Activated naive CD8-positive, alpha-beta T cell treated with anti-CD3 and anti-CD28 coated beads for 36 hours (primary cell): ENCODE results near the gene NXN. TPM values are rescaled to one million over a fixed set of nuclear protein-coding genes. Genes with fewer than 3 reads are reported as not detected.
"Not testable (repeated sequence)": the region's sequence is repeated elsewhere in the genome, so short reads cannot be mapped to it uniquely, and the experiment has no call there.

Experiments used
- DNase-seq: peaks from one replicate; pipeline ENCODE4 v3.0.0; 2021
- H3K27ac Mint-ChIP-seq: one replicate; pipeline ENCODE4 v1.8.0; 2022; ENCODE audit warnings: mild to moderate bottlenecking, moderate library complexity, mixed read lengths
- H3K27me3 Mint-ChIP-seq: one replicate; pipeline ENCODE4 v1.8.0; 2022; ENCODE audit warnings: mild to moderate bottlenecking, mixed read lengths
- H3K36me3 Mint-ChIP-seq: one replicate; pipeline ENCODE4 v1.8.0; 2021; ENCODE audit warnings: mild to moderate bottlenecking, mixed read lengths
- H3K4me1 Mint-ChIP-seq: one replicate; pipeline ENCODE4 v1.8.0; 2021; ENCODE audit warnings: mixed read lengths
- H3K4me3 Mint-ChIP-seq: one replicate; pipeline ENCODE4 v1.8.0; 2022; ENCODE audit warnings: mild to moderate bottlenecking, moderate library complexity, mixed read lengths
- H3K9me3 Mint-ChIP-seq: one replicate; pipeline ENCODE4 v1.8.0; 2022; ENCODE audit warnings: mixed read lengths
- total RNA-seq, 2 experiments: library from RNA; stranded (reverse); gene quantifications; one replicate each; pipeline ENCODE4 v1.2.3, GENCODE V29; 2021

The NXN gene
- total RNA-seq, 2 experiments from 2014 or later: 0.48 to 0.49 TPM

- Mint-ChIP-seq H3K27ac (no peak overlapping the region), H3K36me3 (no peaks in the 10 kb centered on the region), H3K27me3 (peaks cover 40% of the 10 kb centered on the region), H3K9me3 (no peaks in the 10 kb centered on the region), H3K4me1 (no peaks in the 10 kb centered on the region), H3K4me3 (no peak overlapping the region)
- DNase-seq: no peak
Measured at GRCh38 chr17:909642-910323, 69.8 kb downstream of the NXN start.

DNA sequence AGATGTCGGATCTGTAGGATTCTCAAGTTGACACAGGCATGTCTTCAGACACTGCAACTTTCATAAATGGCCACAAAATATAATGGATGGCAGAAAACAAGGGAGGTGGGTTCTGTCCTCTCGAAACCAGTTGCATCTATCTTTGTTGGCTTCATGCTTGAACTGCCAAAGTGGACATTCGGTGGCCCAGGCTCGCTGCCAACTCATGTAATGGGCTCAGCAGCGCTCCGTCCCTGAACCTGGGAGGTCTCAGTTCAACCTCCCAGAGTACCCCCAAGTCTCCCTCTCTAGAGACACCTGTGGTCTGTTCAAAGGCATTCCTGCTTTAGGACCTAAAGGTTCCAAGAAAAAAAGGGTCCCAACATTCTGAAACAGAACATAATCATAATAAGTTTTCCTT is 71.9 kb downstream of the NXN start:
- H3K27ac Mint-ChIP-seq: no peak overlapping the region

DNA sequence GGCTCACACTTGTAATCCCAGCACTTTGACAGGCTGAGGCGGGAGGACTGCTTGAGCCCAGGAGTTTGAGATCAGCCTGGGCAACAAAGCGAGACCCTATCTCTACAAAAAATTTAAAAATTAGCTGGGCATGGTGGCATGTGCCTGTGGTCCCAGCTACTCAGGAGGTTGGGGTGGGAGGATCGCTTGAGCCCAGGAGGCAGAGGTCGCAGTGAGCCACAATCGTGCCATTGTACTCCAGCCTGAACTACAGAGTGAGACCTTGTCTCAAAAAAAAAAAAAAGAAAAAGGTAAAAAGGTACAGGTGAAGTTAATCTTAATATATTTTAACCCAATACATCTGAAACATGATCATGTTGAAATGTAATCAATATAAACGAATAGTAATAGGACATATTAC is 73.9 kb downstream of the NXN start:
- not testable (repeated sequence) for H3K4me1 Mint-ChIP-seq, H3K4me3 Mint-ChIP-seq, H3K36me3 Mint-ChIP-seq, H3K27ac Mint-ChIP-seq, H3K9me3 Mint-ChIP-seq, DNase-seq
- peaks cover 63% of the 10 kb centered on the region for H3K27me3 Mint-ChIP-seq

More for the DNA sequence above, 71.9 kb downstream of the NXN start:
- Mint-ChIP-seq H3K4me1 (no peaks in the 10 kb centered on the region), H3K4me3 (no peak overlapping the region), H3K9me3 (no peaks in the 10 kb centered on the region), H3K36me3 (no peaks in the 10 kb centered on the region), H3K27me3 (peaks cover 60% of the 10 kb centered on the region)
- DNase-seq: no peak

- Mint-ChIP-seq H3K27me3 (peaks cover 65% of the 10 kb centered on the region), H3K27ac (no peak overlapping the region), H3K4me1 (no peaks in the 10 kb centered on the region), H3K9me3 (no peaks in the 10 kb centered on the region), H3K4me3 (no peak overlapping the region), H3K36me3 (no peaks in the 10 kb centered on the region)
- DNase-seq: no peak
Measured at GRCh38 chr17:903691-904481, 75.7 kb downstream of the NXN start.

DNA sequence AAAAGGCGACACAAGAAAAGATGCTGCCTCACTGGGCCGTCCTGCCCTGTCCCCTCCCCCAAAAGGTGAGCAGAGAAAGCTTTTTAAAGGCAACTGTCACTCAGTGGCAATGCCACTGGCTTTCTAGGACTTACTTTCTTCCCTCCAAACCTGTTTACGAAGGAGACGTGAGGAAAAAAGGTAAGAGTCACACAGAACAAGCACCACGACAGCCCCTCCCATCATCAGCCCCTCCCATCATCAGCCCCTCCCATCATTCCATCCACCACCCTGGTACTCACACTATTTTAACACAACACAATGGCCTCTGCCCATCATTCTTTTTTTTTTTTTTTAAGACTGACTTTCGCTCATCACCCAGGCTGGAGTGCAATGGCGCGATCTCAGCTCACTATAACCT is 77.1 kb downstream of the NXN start:
- Mint-ChIP-seq H3K9me3 (no peaks in the 10 kb centered on the region), H3K4me1 (no peaks in the 10 kb centered on the region), H3K27ac (no peak overlapping the region), H3K4me3 (no peak overlapping the region), H3K27me3 (peaks cover 68% of the 10 kb centered on the region), H3K36me3 (no peaks in the 10 kb centered on the region)
- no peak for DNase-seq

DNA sequence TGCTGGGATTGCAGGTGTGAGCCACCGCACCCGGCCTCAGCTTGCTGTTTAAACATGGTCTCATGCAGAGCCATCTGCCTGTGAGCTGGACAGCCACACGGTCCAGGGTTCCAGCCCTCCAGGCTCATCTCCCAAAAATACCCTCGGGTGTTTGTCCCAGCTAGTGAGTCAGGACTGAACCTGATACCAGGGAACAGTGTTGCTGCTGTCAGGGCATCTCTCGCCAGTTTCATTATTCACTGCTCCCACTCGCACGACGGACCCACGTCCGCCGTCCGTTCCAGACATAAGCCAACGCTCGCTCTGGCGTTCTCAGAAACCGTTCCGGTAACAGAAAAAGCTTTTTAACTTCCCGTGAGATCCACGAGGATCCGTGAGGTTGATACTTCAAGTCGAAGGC is 77.6 kb downstream of the NXN start:
- DNase-seq: no peak
- Mint-ChIP-seq H3K27me3 (peaks cover 70% of the 10 kb centered on the region), H3K36me3 (no peaks in the 10 kb centered on the region), H3K4me3 (no peak overlapping the region), H3K4me1 (no peaks in the 10 kb centered on the region), H3K9me3 (no peaks in the 10 kb centered on the region), H3K27ac (no peak overlapping the region)

DNA sequence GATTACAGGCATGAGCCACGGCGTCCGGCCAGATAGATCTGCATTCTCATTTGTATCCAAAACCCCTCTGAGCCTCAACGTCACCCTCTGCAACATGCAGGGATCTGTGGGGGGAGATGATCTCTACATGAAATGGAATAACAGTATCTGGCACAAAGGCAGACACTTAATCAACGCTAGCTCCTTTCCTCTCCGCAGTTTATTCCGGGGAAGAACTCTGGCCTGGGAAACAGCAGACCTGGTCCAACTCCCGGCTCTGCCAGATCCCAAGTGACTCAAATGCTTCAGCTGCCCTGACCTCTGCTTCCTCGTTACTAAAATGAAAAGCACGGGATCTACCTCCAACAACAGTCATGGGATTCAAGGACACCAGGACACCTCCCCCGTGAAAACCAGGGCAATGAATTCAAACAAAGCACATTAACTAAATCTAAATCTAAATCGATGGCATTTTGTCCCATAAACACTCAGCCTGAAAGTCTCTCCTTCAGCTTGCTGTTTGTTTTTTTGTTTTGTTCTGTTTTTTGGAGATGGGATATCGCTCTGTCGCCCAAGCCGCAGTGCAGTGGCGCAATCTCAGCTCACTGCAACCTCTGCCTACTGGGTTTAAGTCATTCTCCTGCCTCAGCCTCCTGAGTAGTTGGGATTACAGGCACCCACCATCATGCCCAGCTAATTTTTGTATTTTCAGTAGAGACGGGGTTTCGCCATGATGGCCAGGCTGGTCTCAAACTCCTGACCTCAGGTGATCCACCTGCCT is 78.2 kb downstream of the NXN start:
- Mint-ChIP-seq H3K27ac (no peak overlapping the region), H3K4me1 (no peaks in the 10 kb centered on the region), H3K9me3 (no peaks in the 10 kb centered on the region), H3K27me3 (peaks cover 72% of the 10 kb centered on the region), H3K4me3 (no peak overlapping the region), H3K36me3 (no peaks in the 10 kb centered on the region)
- no peak for DNase-seq

GRCh38 chr17:900336-900934 is 79.1 kb downstream of the NXN start:
- H3K4me1 Mint-ChIP-seq: no peaks in the 10 kb centered on the region
- H3K9me3 Mint-ChIP-seq: no peaks in the 10 kb centered on the region
- H3K27me3 Mint-ChIP-seq: peaks cover 79% of the 10 kb centered on the region
- no peak overlapping the region for H3K27ac Mint-ChIP-seq
- H3K4me3 Mint-ChIP-seq: no peak overlapping the region
- no peak for DNase-seq
- H3K36me3 Mint-ChIP-seq: no peaks in the 10 kb centered on the region

- DNase-seq: no peak
- Mint-ChIP-seq H3K36me3 (no peaks in the 10 kb centered on the region), H3K27ac (no peak overlapping the region), H3K27me3 (peaks cover 56% of the 10 kb centered on the region), H3K4me3 (no peak overlapping the region), H3K9me3 (no peaks in the 10 kb centered on the region), H3K4me1 (no peaks in the 10 kb centered on the region)
Measured at GRCh38 chr17:897970-898619, 81.5 kb downstream of the NXN start.

DNA sequence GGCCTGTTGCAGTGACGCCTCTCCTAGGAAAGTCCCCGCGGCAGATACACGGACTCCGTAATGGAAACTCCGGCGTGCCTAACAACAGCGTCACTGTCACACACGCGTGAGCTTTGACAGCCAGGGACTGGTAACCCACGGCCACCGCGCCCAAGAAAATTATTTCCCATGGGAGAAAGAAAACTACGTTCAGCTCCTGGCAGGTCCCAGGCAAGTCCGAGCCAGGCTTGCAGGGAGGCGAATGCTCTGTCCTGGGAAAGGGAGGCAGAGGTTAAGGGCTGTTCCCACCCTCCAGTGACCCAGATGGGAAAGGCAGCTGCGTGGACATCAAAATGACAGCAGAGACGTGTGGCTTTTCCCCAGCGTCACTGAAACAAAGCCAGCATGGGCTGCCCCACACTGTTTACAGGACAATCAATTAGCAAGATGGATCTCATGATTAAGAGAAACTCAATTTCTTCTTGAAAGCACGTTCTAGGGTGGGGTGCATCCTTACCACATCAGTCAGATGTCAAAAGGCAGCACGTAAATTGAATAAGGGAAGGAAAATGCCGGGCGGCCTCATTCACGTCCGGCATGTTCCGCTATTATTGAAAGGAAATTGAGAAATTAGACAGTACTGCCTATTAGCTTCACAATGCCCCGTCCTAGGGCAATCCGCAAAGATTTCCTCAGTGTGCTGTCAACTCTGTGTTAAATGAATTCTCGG is 82.5 kb downstream of the NXN start:
- Mint-ChIP-seq H3K36me3 (no peaks in the 10 kb centered on the region), H3K9me3 (no peaks in the 10 kb centered on the region), H3K4me3 (no peak overlapping the region), H3K4me1 (no peaks in the 10 kb centered on the region), H3K27ac (no peak overlapping the region), H3K27me3 (peaks cover 46% of the 10 kb centered on the region)
- DNase-seq: no peak

- no peaks in the 10 kb centered on the region for H3K4me1 Mint-ChIP-seq
- H3K36me3 Mint-ChIP-seq: no peaks in the 10 kb centered on the region
- H3K27ac Mint-ChIP-seq: no peak overlapping the region
- H3K27me3 Mint-ChIP-seq: peaks cover 42% of the 10 kb centered on the region
- no peak overlapping the region for H3K4me3 Mint-ChIP-seq
- DNase-seq: no peak
- no peaks in the 10 kb centered on the region for H3K9me3 Mint-ChIP-seq
Measured at GRCh38 chr17:896454-896853, 83.1 kb downstream of the NXN start.

DNA sequence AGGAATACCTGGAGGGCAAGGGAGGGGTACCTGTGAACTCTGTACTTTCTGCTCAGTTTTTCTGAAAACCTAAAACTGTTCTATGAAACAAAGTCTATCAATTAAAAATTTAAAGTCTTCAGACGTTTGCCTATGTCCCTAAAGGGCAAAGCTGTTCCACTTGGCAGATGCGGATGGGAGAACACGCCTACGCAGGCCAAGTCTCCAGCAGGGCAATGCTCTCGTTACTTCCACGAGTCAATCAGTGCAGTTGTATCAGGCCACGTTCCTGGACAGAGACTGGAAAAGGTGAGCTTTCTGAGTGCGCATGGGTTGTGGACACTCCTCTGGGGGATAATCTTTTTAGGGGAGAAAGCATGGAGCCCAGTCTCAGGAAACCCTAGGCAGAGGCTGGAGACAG is 86.6 kb downstream of the NXN start:
- Mint-ChIP-seq H3K27me3 (peaks cover 49% of the 10 kb centered on the region), H3K9me3 (no peaks in the 10 kb centered on the region)
- DNase-seq: no peak

GRCh38 chr17:888998-889441 is 90.6 kb downstream of the NXN start:
- H3K4me3 Mint-ChIP-seq: no peak overlapping the region

More for the DNA sequence above, 86.6 kb downstream of the NXN start:
- H3K4me1 Mint-ChIP-seq: peaks cover 3% of the 10 kb centered on the region
- no peak overlapping the region for H3K27ac Mint-ChIP-seq
- no peak overlapping the region for H3K4me3 Mint-ChIP-seq
- H3K36me3 Mint-ChIP-seq: no peaks in the 10 kb centered on the region

GRCh38 chr17:887551-888209 is 91.9 kb downstream of the NXN start:
- H3K4me1 Mint-ChIP-seq: peaks cover 3% of the 10 kb centered on the region
- no peaks in the 10 kb centered on the region for H3K9me3 Mint-ChIP-seq
- H3K27me3 Mint-ChIP-seq: peaks cover 32% of the 10 kb centered on the region
- no peaks in the 10 kb centered on the region for H3K36me3 Mint-ChIP-seq
- H3K4me3 Mint-ChIP-seq: no peak overlapping the region
- DNase-seq: no peak
- no peak overlapping the region for H3K27ac Mint-ChIP-seq

More at GRCh38 chr17:888998-889441, 90.6 kb downstream of the NXN start:
- H3K27ac Mint-ChIP-seq: no peak overlapping the region
- H3K9me3 Mint-ChIP-seq: no peaks in the 10 kb centered on the region
- peaks cover 26% of the 10 kb centered on the region for H3K27me3 Mint-ChIP-seq
- peaks cover 3% of the 10 kb centered on the region for H3K4me1 Mint-ChIP-seq
- DNase-seq: no peak
- H3K36me3 Mint-ChIP-seq: no peaks in the 10 kb centered on the region
